ENCODE measurements around the gene RFX4.
"Not testable (repeated sequence)": the region's sequence is repeated elsewhere in the genome, so short reads cannot be mapped to it uniquely, and the experiment has no call there.

RFX4 gene

GRCh38 chr12:106594447-106594846 is 11.6 kb downstream of the RFX4 start:
- no peak for DNase-seq

GRCh38 chr12:106595268-106595667 is 12.5 kb downstream of the RFX4 start:
- DNase-seq = no peak

- no peak for DNase-seq
Measured at GRCh38 chr12:106598003-106598402, 15.2 kb downstream of the RFX4 start.

- no peak for DNase-seq
Measured at GRCh38 chr12:106599302-106599701, 16.5 kb downstream of the RFX4 start.

- DNase-seq = no peak
Measured at GRCh38 chr12:106600503-106600902, 17.7 kb downstream of the RFX4 start.

GRCh38 chr12:106601031-106601430 is 18.2 kb downstream of the RFX4 start:
- no peak for DNase-seq

- DNase-seq = no peak
Measured at GRCh38 chr12:106601496-106601895, 18.7 kb downstream of the RFX4 start.

GRCh38 chr12:106602076-106602475 is 19.3 kb downstream of the RFX4 start:
- DNase-seq = no peak

- no peak for DNase-seq
Measured at GRCh38 chr12:106605254-106605653, 22.4 kb downstream of the RFX4 start.

- DNase-seq = not testable (repeated sequence)
Measured at GRCh38 chr12:106620588-106620987, 37.8 kb downstream of the RFX4 start.

GRCh38 chr12:106625976-106626375 is 43.2 kb downstream of the RFX4 start:
- no peak for DNase-seq

- no peak for DNase-seq
Measured at GRCh38 chr12:106629797-106630659, 47.2 kb downstream of the RFX4 start.

GRCh38 chr12:106631150-106631549 is 48.3 kb downstream of the RFX4 start:
- DNase-seq = no peak

GRCh38 chr12:106631797-106632196 is 49.0 kb downstream of the RFX4 start:
- no peak for DNase-seq

- DNase-seq = no peak
Measured at GRCh38 chr12:106632797-106633450, 50.1 kb downstream of the RFX4 start.

- no peak for DNase-seq
Measured at GRCh38 chr12:106633451-106633823, 50.6 kb downstream of the RFX4 start.

- DNase-seq = no peak
Measured at GRCh38 chr12:106634206-106634605, 51.4 kb downstream of the RFX4 start.

- DNase-seq = no peak
Measured at GRCh38 chr12:106643000-106643399, 60.2 kb downstream of the RFX4 start.

GRCh38 chr12:106644335-106645073 is 61.7 kb downstream of the RFX4 start:
- DNase-seq = no peak

- no peak for DNase-seq
Measured at GRCh38 chr12:106645074-106645421, 62.2 kb downstream of the RFX4 start.

- no peak for DNase-seq
Measured at GRCh38 chr12:106645465-106646330, 62.9 kb downstream of the RFX4 start.

- no peak for DNase-seq
Measured at GRCh38 chr12:106646472-106646871, 63.7 kb downstream of the RFX4 start.

Data from stimulated activated CD8-positive, alpha-beta memory T cell treated with anti-CD3 and anti-CD28 coated beads, Interleukin-4, amount 100 ng/mL, for 48 hours (primary cell).